Measurements from ENCODE around the gene APP. TPM values are rescaled to one million over a fixed set of nuclear protein-coding genes. Genes with fewer than 3 reads are reported as not detected.

Gene APP
- total RNA-seq, 2 experiments from 2014 or later, result 39.3 to 39.4 TPM

- no peak overlapping the region for H3K4me3 Mint-ChIP-seq
- POLR2A ChIA-PET, result no interaction called here
- intact Hi-C loops (cut with micrococcal nuclease), result no loop called here
- CTCF ChIA-PET, result no interaction called here
- no peaks in the 10 kb centered on the region for H3K9me3 Mint-ChIP-seq
- no peak overlapping the region for H3K27ac Mint-ChIP-seq
- TF ChIP-seq CTCF (IDR thresholded peaks at IDR 0.05), result no peak
- no peaks in the 10 kb centered on the region for H3K4me1 Mint-ChIP-seq (ENCODE audit: low read depth)
- ATAC-seq (no peak), DNase-seq (no peak)
- no peaks in the 10 kb centered on the region for H3K36me3 Mint-ChIP-seq (ENCODE audit: low read depth)
- H3K27me3 Mint-ChIP-seq, result no peaks in the 10 kb centered on the region
These were observed 25.1 kb upstream of the APP start for GRCh38 chr21:26195708-26196107.

- ATAC-seq (no peak), DNase-seq (no peak)
- no peak for TF ChIP-seq CTCF (IDR thresholded peaks at IDR 0.05)
- Mint-ChIP-seq H3K4me3 (no peak overlapping the region), H3K27me3 (no peaks in the 10 kb centered on the region), H3K4me1 (ENCODE audit: low read depth) (no peaks in the 10 kb centered on the region), H3K9me3 (no peaks in the 10 kb centered on the region), H3K36me3 (ENCODE audit: low read depth) (no peaks in the 10 kb centered on the region), H3K27ac (no peak overlapping the region)
- ChIA-PET CTCF (no interaction called here), POLR2A (no interaction called here)
- intact Hi-C loops (cut with micrococcal nuclease), result no loop called here
These were observed 24.3 kb upstream of the APP start for GRCh38 chr21:26194811-26195251.

GRCh38 chr21:26194326-26194725 lies 23.8 kb upstream of the APP start:
- no peak for ATAC-seq
- H3K27me3 Mint-ChIP-seq, result no peaks in the 10 kb centered on the region

GRCh38 chr21:26191609-26192008 lies 21.0 kb upstream of the APP start:
- no peak for TF ChIP-seq CTCF (IDR thresholded peaks at IDR 0.05)
- H3K9me3 Mint-ChIP-seq, result no peaks in the 10 kb centered on the region
- ATAC-seq, result no peak
- no peak overlapping the region for H3K27ac Mint-ChIP-seq
- no peaks in the 10 kb centered on the region for H3K27me3 Mint-ChIP-seq
- POLR2A ChIA-PET, result no interaction called here
- H3K4me1 Mint-ChIP-seq (ENCODE audit: low read depth), result no peaks in the 10 kb centered on the region
- CTCF ChIA-PET, result no interaction called here
- H3K36me3 Mint-ChIP-seq (ENCODE audit: low read depth), result no peaks in the 10 kb centered on the region
- intact Hi-C loops (cut with micrococcal nuclease), result no loop called here
- no peak for DNase-seq
- H3K4me3 Mint-ChIP-seq, result no peak overlapping the region

More at GRCh38 chr21:26194326-26194725, 23.8 kb upstream of the APP start:
- H3K4me3 Mint-ChIP-seq, result no peak overlapping the region
- intact Hi-C loops (cut with micrococcal nuclease), result no loop called here
- H3K36me3 Mint-ChIP-seq (ENCODE audit: low read depth), result no peaks in the 10 kb centered on the region
- no peaks in the 10 kb centered on the region for H3K9me3 Mint-ChIP-seq
- DNase-seq, result no peak
- no peak for TF ChIP-seq CTCF (IDR thresholded peaks at IDR 0.05)
- CTCF ChIA-PET, result no interaction called here
- POLR2A ChIA-PET, result no interaction called here
- no peaks in the 10 kb centered on the region for H3K4me1 Mint-ChIP-seq (ENCODE audit: low read depth)
- H3K27ac Mint-ChIP-seq, result no peak overlapping the region

GRCh38 chr21:26188422-26188821 lies 17.9 kb upstream of the APP start:
- intact Hi-C loops (cut with micrococcal nuclease), result no loop called here
- Mint-ChIP-seq H3K36me3 (ENCODE audit: low read depth) (no peaks in the 10 kb centered on the region), H3K27me3 (no peaks in the 10 kb centered on the region), H3K4me1 (ENCODE audit: low read depth) (no peaks in the 10 kb centered on the region), H3K9me3 (no peaks in the 10 kb centered on the region), H3K4me3 (no peak overlapping the region), H3K27ac (no peak overlapping the region)
- ChIA-PET CTCF (no interaction called here), POLR2A (no interaction called here)
- no peak for TF ChIP-seq CTCF (IDR thresholded peaks at IDR 0.05)
- no peak for ATAC-seq
- DNase-seq, result no peak

Measured in activated CD8-positive, alpha-beta T cell treated with anti-CD3 and anti-CD28 coated beads for 36 hours (primary cell).